IMR-90 (cell line): Measurements from ENCODE around the gene KIF5C. TPM values are rescaled to one million over a fixed set of nuclear protein-coding genes. Genes with fewer than 3 reads are reported as not detected.

Experiments
- ATAC-seq: fragments of 200-7000 bp; cut with Tn5 transposase; 2 replicates; pipeline ENCODE4 v1.9.1; 2020; ENCODE audit warnings: low read depth, mild to moderate bottlenecking, moderate library complexity
- BruUV-seq: library from RNA; stranded (reverse); fragments of 400-500 nt; replicated peaks from 2 replicates; lab custom pipeline; 2021; lab: Mats Ljungman, UMichigan
- CTCF ChIA-PET: fragments of 300-600 bp; formaldehyde crosslinking; extraction: SDS; loops from one replicate; lab custom pipeline; 2021; ENCODE audit warnings: antibody characterized with exemption; lab: Yijun Ruan, JAX
- POLR2A ChIA-PET: fragments of 300-600 bp; sonication (Branson Sonifier 250); formaldehyde crosslinking; loops from one replicate; lab custom pipeline; 2022; ENCODE audit warnings: antibody characterized with exemption; ENCODE audit not compliant: unreplicated experiment; lab: Charles Lee
- DNase-seq: peaks from one replicate; pipeline ENCODE4 v3.0.0; 2013
- H2AFZ ChIP-seq: replicated peaks from 2 replicates; pipeline ENCODE3; 2013; ENCODE audit warnings: low read length, mild to moderate bottlenecking; ENCODE audit not compliant: poor library complexity
- H2AK5ac ChIP-seq: 2 replicates; pipeline ENCODE4 v1.6.1; 2013; ENCODE audit warnings: low read depth, low read length, inconsistent platforms
- H2AK9ac ChIP-seq: replicated peaks from 2 replicates; pipeline ENCODE3; 2013; ENCODE audit warnings: mild to moderate bottlenecking, low read depth, low read length, moderate library complexity; ENCODE audit not compliant: poor library complexity
- H2BK120ac ChIP-seq: 2 replicates; pipeline ENCODE4 v1.6.1; 2013; ENCODE audit warnings: low read depth, low read length, inconsistent platforms
- H2BK15ac ChIP-seq: 3 replicates; pipeline ENCODE4 v1.6.1; 2013; ENCODE audit warnings: low read depth, low read length, inconsistent platforms
- H2BK20ac ChIP-seq: 2 replicates; pipeline ENCODE4 v1.6.1; 2013; ENCODE audit warnings: low read depth, mild to moderate bottlenecking, inconsistent platforms, low read length, moderate library complexity
- H2BK5ac ChIP-seq: 2 replicates; pipeline ENCODE4 v1.6.1; 2013; ENCODE audit warnings: mild to moderate bottlenecking, low read depth, low read length, inconsistent platforms; ENCODE audit not compliant: poor library complexity, severe bottlenecking
- H3K14ac ChIP-seq: replicated peaks from 2 replicates; pipeline ENCODE4 v1.6.1; 2013; ENCODE audit warnings: low read depth, low read length, inconsistent platforms
- H3K18ac ChIP-seq: 2 replicates; pipeline ENCODE4 v1.6.1; 2013; ENCODE audit warnings: low read depth, low read length, control low read depth
- H3K23ac ChIP-seq: 2 replicates; pipeline ENCODE4 v1.6.1; 2013; ENCODE audit warnings: low read depth, low read length, inconsistent platforms
- H3K27ac ChIP-seq: 2 replicates; pipeline ENCODE4 v1.5.1; 2013; ENCODE audit warnings: mild to moderate bottlenecking, control low read depth, low read length; ENCODE audit not compliant: insufficient read depth
- H3K27me3 ChIP-seq: 2 replicates; pipeline ENCODE4 v1.6.1; 2013; ENCODE audit warnings: low read length; ENCODE audit not compliant: control insufficient read depth, insufficient read depth
- H3K36me3 ChIP-seq: 2 replicates; pipeline ENCODE4 v1.6.1; 2013; ENCODE audit warnings: low read length, mixed read lengths; ENCODE audit not compliant: control insufficient read depth, insufficient read depth
- H3K4ac ChIP-seq: 2 replicates; pipeline ENCODE4 v1.6.1; 2013; ENCODE audit warnings: low read depth, low read length, inconsistent platforms
- H3K4me1 ChIP-seq: 2 replicates; pipeline ENCODE4 v1.6.1; 2013; ENCODE audit warnings: low read length, mixed read lengths; ENCODE audit not compliant: control insufficient read depth, insufficient read depth
- H3K4me2 ChIP-seq: 2 replicates; pipeline ENCODE4 v1.6.1; 2013; ENCODE audit warnings: low read depth, mild to moderate bottlenecking, control low read depth, low read length, moderate library complexity
- H3K4me3 ChIP-seq: 2 replicates; pipeline ENCODE4 v1.5.1; 2013; ENCODE audit warnings: low read depth, mild to moderate bottlenecking, control low read depth, low read length, moderate library complexity; ENCODE audit not compliant: insufficient read depth
- H3K56ac ChIP-seq: 2 replicates; pipeline ENCODE4 v1.6.1; 2013; ENCODE audit warnings: low read length, inconsistent platforms; ENCODE audit not compliant: insufficient read depth; ENCODE audit errors: extremely low read depth
- H3K79me1 ChIP-seq, 2 experiments: 2 replicates each; pipeline ENCODE4 v1.6.1; 2013; ENCODE audit warnings: low read length in 2 of 2, inconsistent platforms in 1 of 2, low read depth in 1 of 2
- H3K9ac ChIP-seq: 2 replicates; pipeline ENCODE4 v1.6.1; 2013; ENCODE audit warnings: low read depth, low read length, control low read depth
- H3K9me1 ChIP-seq: 2 replicates; pipeline ENCODE4 v1.6.1; 2013; ENCODE audit warnings: low read length, inconsistent platforms; ENCODE audit not compliant: insufficient read depth
- H3K9me3 ChIP-seq: 2 replicates; pipeline ENCODE4 v1.6.1; 2013; ENCODE audit warnings: low read length; ENCODE audit not compliant: control insufficient read depth, insufficient read depth
- H4K20me1 ChIP-seq: 2 replicates; pipeline ENCODE4 v1.6.1; 2013; ENCODE audit warnings: low read length, inconsistent platforms; ENCODE audit not compliant: insufficient read depth
- H4K5ac ChIP-seq: 2 replicates; pipeline ENCODE4 v1.6.1; 2013; ENCODE audit warnings: mild to moderate bottlenecking, low read depth, low read length, control low read depth
- H4K8ac ChIP-seq, 2 experiments: 2 replicates each; pipeline ENCODE4 v1.6.1; 2013; ENCODE audit warnings: low read depth in 2 of 2, low read length in 2 of 2, control low read depth in 1 of 2, inconsistent platforms in 1 of 2
- H4K91ac ChIP-seq: 2 replicates; pipeline ENCODE4 v1.6.1; 2013; ENCODE audit warnings: low read depth, low read length, inconsistent platforms; ENCODE audit not compliant: insufficient read depth
- BHLHE40 ChIP-seq: fragments of 150-350 bp; IDR thresholded peaks from 2 replicates; pipeline ENCODE4 v1.6.1; 2016; ENCODE audit warnings: mild to moderate bottlenecking, low read depth, low read length
- CHD1 ChIP-seq: IDR thresholded peaks from 2 replicates; pipeline ENCODE4 v1.6.1; 2012; ENCODE audit warnings: low read depth, low read length, improper control_type of control experiment
- FOS ChIP-seq: fragments of 150-350 bp; IDR thresholded peaks from 2 replicates; pipeline ENCODE4 v1.6.1; 2016; ENCODE audit warnings: low read depth, low read length
- MAFK ChIP-seq: IDR thresholded peaks from 2 replicates; pipeline ENCODE4 v1.6.1; 2012; ENCODE audit warnings: low read depth, low read length, improper control_type of control experiment
- MAZ ChIP-seq: IDR thresholded peaks from 2 replicates; pipeline ENCODE4 v1.6.1; 2012; ENCODE audit warnings: low read depth, mild to moderate bottlenecking, low read length, improper control_type of control experiment, moderate library complexity, borderline replicate concordance
- MXI1 ChIP-seq: IDR thresholded peaks from 2 replicates; pipeline ENCODE4 v1.6.1; 2012; ENCODE audit warnings: low read depth, mild to moderate bottlenecking, low read length, moderate library complexity, borderline replicate concordance
- NFE2L2 ChIP-seq: fragments of 150-350 bp; IDR thresholded peaks from 2 replicates; pipeline ENCODE4 v1.6.1; 2016; ENCODE audit warnings: low read depth, mild to moderate bottlenecking, low read length
- POLR2A ChIP-seq: IDR thresholded peaks from 2 replicates; pipeline ENCODE4 v1.6.1; 2012; ENCODE audit warnings: mild to moderate bottlenecking, low read depth, low read length
- RAD21 ChIP-seq: IDR thresholded peaks from 2 replicates; pipeline ENCODE4 v1.6.1; 2012; ENCODE audit warnings: low read length, improper control_type of control experiment
- RFX5 ChIP-seq: IDR thresholded peaks from 2 replicates; pipeline ENCODE4 v1.8.0; 2012; ENCODE audit warnings: low read depth, mild to moderate bottlenecking, low read length, moderate library complexity
- SMC3 ChIP-seq: fragments of 150-350 bp; IDR thresholded peaks from 2 replicates; pipeline ENCODE4 v1.6.1; 2016; ENCODE audit warnings: low read depth, mild to moderate bottlenecking, antibody characterized with exemption, low read length, moderate library complexity
- WGBS, 2 experiments: methylation state at CpG; one replicate each; pipeline versions ENCODE4 v1.1.5 to v1.1.7; 2013; ENCODE audit warnings: missing lambda C conversion rate in 2 of 2; ENCODE audit not compliant: insufficient read length in 1 of 2; ENCODE audit errors: extremely low coverage in 2 of 2; 5-methylcytosine and 5-hydroxymethylcytosine counted together
- dilution Hi-C: fragments of 300-500 bp; cut with HindIII; formaldehyde crosslinking; loops from one replicate; pipeline ENCODE4 v1.14.3; 2018; ENCODE audit warnings: low sequenced_read_pairs; ENCODE audit not compliant: unreplicated experiment
- in situ Hi-C: fragments of 300-500 bp; cut with MboI; formaldehyde crosslinking; loops from 3 replicates; pipeline ENCODE4 v1.14.3; 2019; ENCODE audit warnings: low sequenced_read_pairs, inconsistent platforms, mixed read lengths
- intact Hi-C: fragments of 100-400 bp; cut with micrococcal nuclease; formaldehyde crosslinking; loops from 2 replicates; pipeline ENCODE4 v1.10.0; 2022
- polyA plus RNA-seq, 3 experiments: library from polyadenylated mRNA; depleted of rRNA; stranded (reverse); fragments of >200 nt; gene quantifications; 2 replicates each; pipeline ENCODE4 v1.2.3, GENCODE V29; 2012; ENCODE audit warnings: low replicate concordance in 1 of 3
- total RNA-seq: library from RNA; depleted of rRNA; stranded (reverse); fragments of >200 nt; gene quantifications from 2 replicates; pipeline ENCODE4 v1.2.3, GENCODE V29; 2012
- TF ChIP-seq, protein P1 (sequence below): conservative IDR thresholded peaks from 2 replicates; pipeline ENCODE4 v1.5.1; 2012; ENCODE audit warnings: mild to moderate bottlenecking, low read depth, low read length, improper control_type of control experiment
- TF ChIP-seq, protein P2 (sequence below): fragments of 150-350 bp; IDR thresholded peaks from 2 replicates; pipeline ENCODE4 v1.6.1; 2017; ENCODE audit warnings: mild to moderate bottlenecking, antibody characterized with exemption, low read length, low read depth
- TF ChIP-seq, protein P3 (sequence below): fragments of 150-350 bp; IDR thresholded peaks from 2 replicates; pipeline ENCODE4 v1.6.1; 2016; ENCODE audit warnings: low read depth, mild to moderate bottlenecking, low read length, moderate library complexity, borderline replicate concordance

The KIF5C gene
- total and polyA plus RNA-seq, 2 of the 4 experiments (the other 2 are of a cell fraction) = 0.10 to 0.18 TPM

DNA sequence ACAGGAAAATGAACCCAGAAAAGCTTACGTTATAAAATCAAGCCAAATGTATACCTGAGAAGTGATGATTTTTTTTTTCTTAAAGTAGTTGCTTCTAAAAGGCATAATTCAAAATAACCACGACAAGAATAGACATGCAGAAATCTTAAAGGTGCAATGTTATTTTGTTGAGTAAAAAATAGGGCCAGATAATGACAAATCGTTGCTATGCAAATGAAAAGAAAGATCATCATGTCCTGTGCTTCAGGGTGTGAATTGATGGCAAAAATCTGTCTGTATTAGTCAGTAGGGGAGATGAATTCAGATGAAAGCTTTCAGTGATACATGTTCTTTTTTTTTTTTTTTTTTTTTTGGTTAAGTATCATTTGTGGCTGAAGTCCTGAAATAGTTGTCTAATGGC is 187.5 kb downstream of the KIF5C start:
- H2AFZ ChIP-seq = no peak overlapping the region
- H4K20me1 ChIP-seq = no peaks in the 10 kb centered on the region
- peak overlapping the region; percentile 34; the same call in 1 of the 2 replicates for H2BK120ac ChIP-seq
- no peak overlapping the region for H2AK9ac ChIP-seq
- 60% methylated on average over 1 of the region's 3 CpGs; no CpG with 5 or more reads in 1 of the 2 experiments for WGBS, 2 experiments
- BruUV-seq = no TSS peak
- H3K27me3 ChIP-seq = no peaks in the 10 kb centered on the region
- H3K4me3 ChIP-seq = no peak overlapping the region
- no peaks in the 10 kb centered on the region for H3K9me3 ChIP-seq
- DNase-seq (no peak), ATAC-seq (no peak)
- H3K4me2 ChIP-seq = no peak overlapping the region
- CTCF ChIA-PET = no interaction called here
- no peaks in the 10 kb centered on the region for H3K36me3 ChIP-seq
- H2AK5ac ChIP-seq = no peak overlapping the region
- dilution Hi-C loops = no loop called here
- no peak overlapping the region for H4K8ac ChIP-seq
- in situ Hi-C loops = no loop called here
- no peak overlapping the region for H3K14ac ChIP-seq
- no peak overlapping the region for H3K56ac ChIP-seq
- intact Hi-C loops = loop anchor here (5.0 kb wide), 1 partner anchor 830 kb away; no protein-coding TSS in a partner anchor
- H2BK5ac ChIP-seq = no peak overlapping the region
- no peak overlapping the region for H4K5ac ChIP-seq
- no peak overlapping the region for H4K91ac ChIP-seq
- no peak overlapping the region for H3K18ac ChIP-seq
- H3K27ac ChIP-seq = no peak overlapping the region
- no peak for TF ChIP-seq POLR2A
- TF ChIP-seq MAZ = no peak
- TF ChIP-seq, protein P1, sequence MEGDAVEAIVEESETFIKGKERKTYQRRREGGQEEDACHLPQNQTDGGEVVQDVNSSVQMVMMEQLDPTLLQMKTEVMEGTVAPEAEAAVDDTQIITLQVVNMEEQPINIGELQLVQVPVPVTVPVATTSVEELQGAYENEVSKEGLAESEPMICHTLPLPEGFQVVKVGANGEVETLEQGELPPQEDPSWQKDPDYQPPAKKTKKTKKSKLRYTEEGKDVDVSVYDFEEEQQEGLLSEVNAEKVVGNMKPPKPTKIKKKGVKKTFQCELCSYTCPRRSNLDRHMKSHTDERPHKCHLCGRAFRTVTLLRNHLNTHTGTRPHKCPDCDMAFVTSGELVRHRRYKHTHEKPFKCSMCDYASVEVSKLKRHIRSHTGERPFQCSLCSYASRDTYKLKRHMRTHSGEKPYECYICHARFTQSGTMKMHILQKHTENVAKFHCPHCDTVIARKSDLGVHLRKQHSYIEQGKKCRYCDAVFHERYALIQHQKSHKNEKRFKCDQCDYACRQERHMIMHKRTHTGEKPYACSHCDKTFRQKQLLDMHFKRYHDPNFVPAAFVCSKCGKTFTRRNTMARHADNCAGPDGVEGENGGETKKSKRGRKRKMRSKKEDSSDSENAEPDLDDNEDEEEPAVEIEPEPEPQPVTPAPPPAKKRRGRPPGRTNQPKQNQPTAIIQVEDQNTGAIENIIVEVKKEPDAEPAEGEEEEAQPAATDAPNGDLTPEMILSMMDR = no peak
- no peak for TF ChIP-seq RAD21
- no peak for TF ChIP-seq BHLHE40
- no peak for TF ChIP-seq CHD1
- TF ChIP-seq SMC3 = no peak
- TF ChIP-seq, protein P2, sequence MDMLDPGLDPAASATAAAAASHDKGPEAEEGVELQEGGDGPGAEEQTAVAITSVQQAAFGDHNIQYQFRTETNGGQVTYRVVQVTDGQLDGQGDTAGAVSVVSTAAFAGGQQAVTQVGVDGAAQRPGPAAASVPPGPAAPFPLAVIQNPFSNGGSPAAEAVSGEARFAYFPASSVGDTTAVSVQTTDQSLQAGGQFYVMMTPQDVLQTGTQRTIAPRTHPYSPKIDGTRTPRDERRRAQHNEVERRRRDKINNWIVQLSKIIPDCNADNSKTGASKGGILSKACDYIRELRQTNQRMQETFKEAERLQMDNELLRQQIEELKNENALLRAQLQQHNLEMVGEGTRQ = no peak
- no peak for TF ChIP-seq RFX5
- no peak for TF ChIP-seq MXI1
- TF ChIP-seq NFE2L2 = no peak
- TF ChIP-seq, protein P3, sequence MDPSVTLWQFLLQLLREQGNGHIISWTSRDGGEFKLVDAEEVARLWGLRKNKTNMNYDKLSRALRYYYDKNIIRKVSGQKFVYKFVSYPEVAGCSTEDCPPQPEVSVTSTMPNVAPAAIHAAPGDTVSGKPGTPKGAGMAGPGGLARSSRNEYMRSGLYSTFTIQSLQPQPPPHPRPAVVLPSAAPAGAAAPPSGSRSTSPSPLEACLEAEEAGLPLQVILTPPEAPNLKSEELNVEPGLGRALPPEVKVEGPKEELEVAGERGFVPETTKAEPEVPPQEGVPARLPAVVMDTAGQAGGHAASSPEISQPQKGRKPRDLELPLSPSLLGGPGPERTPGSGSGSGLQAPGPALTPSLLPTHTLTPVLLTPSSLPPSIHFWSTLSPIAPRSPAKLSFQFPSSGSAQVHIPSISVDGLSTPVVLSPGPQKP = no peak
- TF ChIP-seq MAFK = no peak
- TF ChIP-seq FOS = no peak
- H2BK15ac ChIP-seq = no peak overlapping the region
- POLR2A ChIA-PET = interaction anchor here (0.7 kb wide), 1 partner anchor 672 kb away, joined by 4 read pairs; no protein-coding TSS in a partner anchor
- no peaks in the 10 kb centered on the region for H3K79me1 ChIP-seq
- peak overlapping the region; percentile 10; the same call in 1 of the 2 replicates for H2BK20ac ChIP-seq
- no peak overlapping the region for H3K9ac ChIP-seq
- peaks cover 4% of the 10 kb centered on the region for H3K4me1 ChIP-seq
- no peak overlapping the region; the same call in 1 of the 2 replicates for H3K4ac ChIP-seq
- peaks cover 4% of the 10 kb centered on the region; the same call in 1 of the 2 replicates for H3K9me1 ChIP-seq
- H3K23ac ChIP-seq = no peak overlapping the region
